GM18508 (cell line): ENCODE data around the gene ALAS2.
"Not testable (repeated sequence)": the region's sequence is repeated elsewhere in the genome, so short reads cannot be mapped to it uniquely, and the experiment has no call there.

Source experiments
- ATAC-seq: cut with Tn5 transposase; IDR thresholded peaks from one replicate; pipeline ENCODE4 v1.9.1; 2021; ENCODE audit warnings: moderate number of reproducible peaks; ENCODE audit not compliant: insufficient read depth, unreplicated experiment

Gene ALAS2

GRCh38 chrX:55006827-55007621, 23.8 kb downstream of the ALAS2 start:
- no peak for ATAC-seq

GRCh38 chrX:55005256-55005655, 25.5 kb downstream of the ALAS2 start:
- ATAC-seq = no peak

GRCh38 chrX:55004231-55004630, 26.5 kb downstream of the ALAS2 start:
- no peak for ATAC-seq

- ATAC-seq = peak; percentile 82
Measured at GRCh38 chrX:54999717-55000598, 30.8 kb downstream of the ALAS2 start, which contains the start of gene APEX2. TSS of gene APEX2 (plus strand) at chrX:55000363. CDS start at chrX:55000423, 60 bp downstream.

- no peak for ATAC-seq
Measured at GRCh38 chrX:54995621-54996020, 35.2 kb downstream of the ALAS2 start.

- no peak for ATAC-seq
Measured at GRCh38 chrX:54994668-54995351, 36.0 kb downstream of the ALAS2 start.

GRCh38 chrX:54994099-54994498, 36.7 kb downstream of the ALAS2 start, which contains the start of gene PFKFB1:
TSS of gene PFKFB1 (minus strand) at chrX:54994188. CDS start at chrX:54994007, 181 bp downstream.
- no peak for ATAC-seq

- no peak for ATAC-seq
Measured at GRCh38 chrX:54992911-54993622, 37.7 kb downstream of the ALAS2 start.

- no peak for ATAC-seq
Measured at GRCh38 chrX:54991706-54992105, 39.1 kb downstream of the ALAS2 start.

- ATAC-seq = not testable (repeated sequence)
Measured at GRCh38 chrX:54983306-54983705, 47.5 kb downstream of the ALAS2 start.

- ATAC-seq = no peak
Measured at GRCh38 chrX:54980334-54980733, 50.4 kb downstream of the ALAS2 start.

- no peak for ATAC-seq
Measured at GRCh38 chrX:54979432-54979831, 51.3 kb downstream of the ALAS2 start.

- no peak for ATAC-seq
Measured at GRCh38 chrX:54978448-54978847, 52.3 kb downstream of the ALAS2 start.

- ATAC-seq = no peak
Measured at GRCh38 chrX:54977387-54977786, 53.4 kb downstream of the ALAS2 start.

GRCh38 chrX:54964766-54965497, 65.8 kb downstream of the ALAS2 start:
- ATAC-seq = no peak

GRCh38 chrX:54961750-54962149, 69.0 kb downstream of the ALAS2 start:
- ATAC-seq = no peak
